H9 (cell line): ENCODE data around the gene SEPTIN5. TPM values are rescaled to one million over a fixed set of nuclear protein-coding genes. Genes with fewer than 3 reads are reported as not detected.

ENCODE experiments used
- DNase-seq: peaks from one replicate; pipeline ENCODE4 v3.0.0-alpha.2; 2017
- H2AFZ ChIP-seq: one replicate; pipeline ENCODE4 v1.6.1; 2013; ENCODE audit warnings: mild to moderate bottlenecking, low read length, control low read depth, moderate library complexity
- H2AK5ac ChIP-seq: 2 replicates; pipeline ENCODE4 v1.6.1; 2013; ENCODE audit warnings: low read length, control low read depth, mixed read lengths; ENCODE audit not compliant: insufficient read length
- H2BK120ac ChIP-seq: one replicate; pipeline ENCODE4 v1.6.1; 2013; ENCODE audit warnings: low read depth, mild to moderate bottlenecking, low read length, control low read depth, inconsistent platforms; ENCODE audit not compliant: poor library complexity, severe bottlenecking
- H2BK12ac ChIP-seq: 2 replicates; pipeline ENCODE4 v1.6.1; 2013; ENCODE audit warnings: low read length, control low read depth, mixed read lengths, low read depth; ENCODE audit not compliant: insufficient read length
- H2BK15ac ChIP-seq: 2 replicates; pipeline ENCODE4 v1.6.1; 2013; ENCODE audit warnings: low read depth, low read length, control low read depth
- H2BK20ac ChIP-seq: one replicate; pipeline ENCODE4 v1.6.1; 2013; ENCODE audit warnings: low read depth, mild to moderate bottlenecking, low read length, control low read depth, inconsistent platforms; ENCODE audit not compliant: poor library complexity, severe bottlenecking
- H2BK5ac ChIP-seq: 2 replicates; pipeline ENCODE4 v1.6.1; 2013; ENCODE audit warnings: low read length, control low read depth, mixed read lengths; ENCODE audit not compliant: insufficient read length
- H3K14ac ChIP-seq: 2 replicates; pipeline ENCODE4 v1.6.1; 2013; ENCODE audit warnings: low read length, control low read depth; ENCODE audit not compliant: insufficient read depth
- H3K18ac ChIP-seq: 2 replicates; pipeline ENCODE4 v1.6.1; 2013; ENCODE audit warnings: low read depth, mild to moderate bottlenecking, mixed read lengths, low read length, control low read depth; ENCODE audit not compliant: insufficient read length
- H3K23ac ChIP-seq: 2 replicates; pipeline ENCODE4 v1.6.1; 2013; ENCODE audit warnings: low read length, control low read depth, mixed read lengths, low read depth; ENCODE audit not compliant: insufficient read length
- H3K23me2 ChIP-seq: 2 replicates; pipeline ENCODE4 v1.6.1; 2013; ENCODE audit warnings: low read depth, mild to moderate bottlenecking, mixed read lengths, low read length, control low read depth; ENCODE audit not compliant: insufficient read length, poor library complexity, severe bottlenecking
- H3K27ac ChIP-seq: 2 replicates; pipeline ENCODE4 v1.5.1; 2013; ENCODE audit warnings: low read length, control low read depth, mixed read lengths, low read depth; ENCODE audit not compliant: insufficient read length
- H3K27me3 ChIP-seq: 2 replicates; pipeline ENCODE4 v1.6.1; 2013; ENCODE audit warnings: low read length, control low read depth, inconsistent platforms; ENCODE audit not compliant: insufficient read depth
- H3K4ac ChIP-seq: 2 replicates; pipeline ENCODE4 v1.6.1; 2013; ENCODE audit warnings: low read depth, mild to moderate bottlenecking, control low read depth, inconsistent platforms, low read length, moderate library complexity
- H3K4me1 ChIP-seq: 2 replicates; pipeline ENCODE4 v1.6.1; 2013; ENCODE audit warnings: low read length, control low read depth, inconsistent platforms; ENCODE audit not compliant: insufficient read depth
- H3K4me2 ChIP-seq: 2 replicates; pipeline ENCODE4 v1.6.1; 2013; ENCODE audit warnings: low read length, control low read depth, mixed read lengths; ENCODE audit not compliant: insufficient read length, insufficient read depth
- H3K56ac ChIP-seq: 2 replicates; pipeline ENCODE4 v1.6.1; 2013; ENCODE audit warnings: low read depth, mild to moderate bottlenecking, mixed read lengths, low read length, control low read depth; ENCODE audit not compliant: insufficient read length
- H3K79me1 ChIP-seq: 2 replicates; pipeline ENCODE4 v1.6.1; 2013; ENCODE audit warnings: low read depth, mild to moderate bottlenecking, moderate library complexity, low read length, control low read depth, inconsistent platforms; ENCODE audit not compliant: insufficient read depth, poor library complexity, severe bottlenecking
- H3K79me2 ChIP-seq: 2 replicates; pipeline ENCODE4 v1.6.1; 2013; ENCODE audit warnings: low read length, control low read depth, inconsistent platforms; ENCODE audit not compliant: insufficient read depth
- H3K9ac ChIP-seq: 2 replicates; pipeline ENCODE4 v1.6.1; 2013; ENCODE audit warnings: low read length, control low read depth, mixed read lengths; ENCODE audit not compliant: insufficient read length; ENCODE audit errors: extremely low read depth
- H3K9me3 ChIP-seq: one replicate; pipeline ENCODE4 v1.6.1; 2013; ENCODE audit warnings: low read depth, low read length, inconsistent platforms; ENCODE audit not compliant: control insufficient read depth
- H3T11ph ChIP-seq: one replicate; pipeline ENCODE4 v1.6.1; 2013; ENCODE audit warnings: mild to moderate bottlenecking, low read length, control low read depth, inconsistent platforms
- H4K20me1 ChIP-seq: one replicate; pipeline ENCODE4 v1.6.1; 2013; ENCODE audit not compliant: control insufficient read depth, insufficient read length, insufficient read depth
- H4K5ac ChIP-seq: 2 replicates; pipeline ENCODE4 v1.6.1; 2013; ENCODE audit warnings: low read depth, mild to moderate bottlenecking, mixed read lengths, low read length, control low read depth; ENCODE audit not compliant: insufficient read length
- H4K8ac ChIP-seq: replicated peaks from 2 replicates; pipeline ENCODE4 v1.6.1; 2013; ENCODE audit warnings: low read length, control low read depth, mixed read lengths, low read depth; ENCODE audit not compliant: insufficient read length
- H4K91ac ChIP-seq: 2 replicates; pipeline ENCODE4 v1.6.1; 2013; ENCODE audit warnings: low read depth, mild to moderate bottlenecking, moderate library complexity, mixed read lengths, low read length, control low read depth; ENCODE audit not compliant: insufficient read length
- H3K27ac Mint-ChIP-seq, 3 experiments: 2 replicates in 2 of 3; 3 replicates in 1 of 3; pipeline ENCODE4 v1.8.0; 2020 to 2021; ENCODE audit warnings: mixed read lengths in 3 of 3, mild to moderate bottlenecking in 1 of 3, moderate library complexity in 1 of 3
- H3K27me3 Mint-ChIP-seq: 2 replicates; pipeline ENCODE4 v1.8.0; 2021; ENCODE audit warnings: low read depth, mild to moderate bottlenecking, moderate library complexity, mixed read lengths
- H3K36me3 Mint-ChIP-seq, 3 experiments: 2 replicates in 2 of 3; 3 replicates in 1 of 3; pipeline ENCODE4 v1.8.0; 2020 to 2021; ENCODE audit warnings: low read depth in 3 of 3, mixed read lengths in 3 of 3; ENCODE audit not compliant: insufficient read depth in 1 of 3
- H3K4me1 Mint-ChIP-seq, 2 experiments: 2 replicates each; pipeline ENCODE4 v1.8.0; 2020; ENCODE audit warnings: mixed read lengths in 2 of 2
- H3K4me3 Mint-ChIP-seq, 2 experiments: 2 replicates in 1 of 2; 3 replicates in 1 of 2; pipeline ENCODE4 v1.8.0; 2020 to 2021; ENCODE audit warnings: mild to moderate bottlenecking in 2 of 2, mixed read lengths in 2 of 2, moderate library complexity in 1 of 2
- H3K9me3 Mint-ChIP-seq, 2 experiments: 2 replicates in 1 of 2; 3 replicates in 1 of 2; pipeline ENCODE4 v1.8.0; 2020; ENCODE audit warnings: mild to moderate bottlenecking in 2 of 2, mixed read lengths in 2 of 2, moderate library complexity in 1 of 2
- CTCF ChIP-seq: fragments of 200-600 bp; sonication (generic); conservative IDR thresholded peaks from 3 replicates; pipeline ENCODE4 v1.8.0; 2021; ENCODE audit warnings: antibody characterized with exemption, mild to moderate bottlenecking
- WGBS: extraction: QIAGEN DNeasy Blood & Tissue Kit; methylation state at CpG from one replicate; pipeline ENCODE4 v1.1.7; 2013; ENCODE audit warnings: missing lambda C conversion rate, low lambda C conversion rate, mixed read lengths; ENCODE audit not compliant: insufficient read length; ENCODE audit errors: extremely low coverage; 5-methylcytosine and 5-hydroxymethylcytosine counted together
- total RNA-seq: library from RNA; stranded (reverse); gene quantifications from 2 replicates; pipeline ENCODE4 v1.2.1, GENCODE V29; 2021

Gene SEPTIN5
- total RNA-seq, 1 experiment from 2014 or later, result 17.8 TPM

GRCh38 chr22:19760058-19760950, 46.0 kb downstream of the SEPTIN5 start, which contains the start of gene TBX1:
Gene TBX1 (plus strand): TSS chr22:19760778. CDS start chr22:19760844, 66 bp downstream.
- Histone ChIP-seq H2BK15ac (no peak within 1 kb of the TSS), H2BK120ac (no peak within 1 kb of the TSS), H3K27ac (no peak within 1 kb of the TSS), H3K18ac (no peak within 1 kb of the TSS), H3K79me1 (no peaks in the 10 kb centered on the region), H2BK20ac (no peak within 1 kb of the TSS), H3T11ph (no peak within 1 kb of the TSS), H3K27me3 (peaks cover 87% of the 10 kb centered on the region), H4K91ac (no peak within 1 kb of the TSS), H2BK5ac (no peak within 1 kb of the TSS), H3K4ac (no peak within 1 kb of the TSS), H3K9me3 (no peaks in the 10 kb centered on the region), H3K56ac (no peak within 1 kb of the TSS), H3K9ac (no peak within 1 kb of the TSS), H2AK5ac (no peak within 1 kb of the TSS), H3K23me2 (no peaks in the 10 kb centered on the region), H3K79me2 (no peaks in the 10 kb centered on the region), H2AFZ (no peak within 1 kb of the TSS), H3K14ac (no peak within 1 kb of the TSS), H3K23ac (no peak within 1 kb of the TSS), H2BK12ac (no peak within 1 kb of the TSS), H4K20me1 (peaks cover 3% of the 10 kb centered on the region), H4K8ac (no peak within 1 kb of the TSS), H3K4me1 (no peaks in the 10 kb centered on the region; the same call in 1 of the 2 replicates), H4K5ac (no peak within 1 kb of the TSS), H3K4me2 (peak within 1 kb of the TSS; percentile 7)
- Mint-ChIP-seq H3K36me3 (peaks cover 0 to 3% (median 0%) of the 10 kb centered on the region in 3 experiments; a peak in 2 of 7 replicates), H3K27me3 (peaks cover 90% of the 10 kb centered on the region), H3K27ac (peak within 1 kb of the TSS in 1 of 3 experiments; percentile 22; a peak in 1 of 7 replicates), H3K4me3 (peak within 1 kb of the TSS; percentile 57 to 74), H3K9me3 (peaks cover 8 to 13% of the 10 kb centered on the region in 2 experiments; a peak in 4 of 5 replicates), H3K4me1 (peaks cover 26 to 54% of the 10 kb centered on the region in 2 experiments)
- no peak for TF ChIP-seq CTCF
- DNase-seq, result no peak
- WGBS, result no CpG with 5 or more reads among the region's 79 CpGs
